WTC11 (cell line): ENCODE results near the gene TUBB8. TPM values are rescaled to one million over a fixed set of nuclear protein-coding genes. Genes with fewer than 3 reads are reported as not detected.
A peak's percentile ranks its signal among the peaks of the same experiment; 100 is the strongest.

ENCODE experiments used
- ATAC-seq: fragments of 200-7000 bp; cut with Tn5 transposase; 2 replicates; pipeline ENCODE4 v1.10.0; 2021; ENCODE audit warnings: mild to moderate bottlenecking, moderate library complexity
- CTCF ChIA-PET: fragments of 300-600 bp; sonication (Branson Sonifier 250); formaldehyde crosslinking; loops from one replicate; lab custom pipeline; 2021; ENCODE audit warnings: antibody characterized with exemption; lab: Charles Lee
- POLR2A ChIA-PET: fragments of 350-600 bp; sonication (Branson Sonifier 250); formaldehyde crosslinking; loops from one replicate; lab custom pipeline; 2021; ENCODE audit warnings: antibody characterized with exemption; lab: Charles Lee
- DNase-seq: peaks from one replicate; pipeline ENCODE4 v3.0.0; 2021; ENCODE audit warnings: low spot score
- H3K27ac Mint-ChIP-seq: 2 replicates; pipeline ENCODE4 v1.8.0; 2021; ENCODE audit warnings: mixed read lengths
- H3K27me3 Mint-ChIP-seq: 2 replicates; pipeline ENCODE4 v1.8.0; 2021; ENCODE audit warnings: low read depth, mild to moderate bottlenecking, moderate library complexity, mixed read lengths
- H3K36me3 Mint-ChIP-seq: 2 replicates; pipeline ENCODE4 v1.8.0; 2021; ENCODE audit warnings: mixed read lengths
- H3K4me1 Mint-ChIP-seq: 2 replicates; pipeline ENCODE4 v1.8.0; 2022; ENCODE audit warnings: mixed read lengths
- H3K4me3 Mint-ChIP-seq: 2 replicates; pipeline ENCODE4 v1.8.0; 2021; ENCODE audit warnings: mild to moderate bottlenecking, moderate library complexity, mixed read lengths
- H3K9me3 Mint-ChIP-seq: 2 replicates; pipeline ENCODE4 v1.8.0; 2021; ENCODE audit warnings: mixed read lengths
- AR ChIP-seq: fragments of 250-450 bp; sonication (Bioruptor Pico); IDR thresholded peaks from 2 replicates; pipeline ENCODE4 v1.9.0; 2021; ENCODE audit warnings: mild to moderate bottlenecking
- CTCF ChIP-seq: fragments of 200-600 bp; IDR thresholded peaks from 2 replicates; pipeline ENCODE4 v1.8.0; 2022; ENCODE audit warnings: antibody characterized with exemption
- E2F1 ChIP-seq: sonication (generic); formaldehyde crosslinking; IDR thresholded peaks from 2 replicates; pipeline ENCODE4 v1.8.0; 2022; ENCODE audit warnings: mild to moderate bottlenecking, missing genetic modification reagents
- ELF4 ChIP-seq: sonication (generic); formaldehyde crosslinking; IDR thresholded peaks from 2 replicates; pipeline ENCODE4 v1.8.1; 2022; ENCODE audit warnings: low read depth, mild to moderate bottlenecking, moderate library complexity, missing genetic modification reagents
- ERG ChIP-seq: fragments of 250-450 bp; sonication (Bioruptor Pico); IDR thresholded peaks from 2 replicates; pipeline ENCODE4 v1.8.0; 2021; ENCODE audit warnings: mild to moderate bottlenecking
- FOXK1 ChIP-seq: sonication (generic); formaldehyde crosslinking; IDR thresholded peaks from 2 replicates; pipeline ENCODE4 v1.8.0; 2022; ENCODE audit warnings: mild to moderate bottlenecking, moderate library complexity, missing genetic modification reagents
- MXD4 ChIP-seq: fragments of 250-450 bp; sonication (Bioruptor Pico); IDR thresholded peaks from 2 replicates; pipeline ENCODE4 v1.8.0; 2021; ENCODE audit warnings: mild to moderate bottlenecking, moderate library complexity, borderline replicate concordance
- NFYB ChIP-seq: sonication (generic); formaldehyde crosslinking; conservative IDR thresholded peaks from 2 replicates; pipeline ENCODE4 v1.8.0; 2022; ENCODE audit warnings: low read depth, missing genetic modification reagents
- PREB ChIP-seq: sonication (generic); formaldehyde crosslinking; IDR thresholded peaks from 2 replicates; pipeline ENCODE4 v1.8.1; 2022; ENCODE audit warnings: mild to moderate bottlenecking, missing genetic modification reagents, moderate library complexity, borderline replicate concordance
- RELA ChIP-seq: sonication (generic); formaldehyde crosslinking; IDR thresholded peaks from 2 replicates; pipeline ENCODE4 v1.8.1; 2022; ENCODE audit warnings: missing genetic modification reagents, mild to moderate bottlenecking, borderline replicate concordance
- SP1 ChIP-seq: sonication (generic); formaldehyde crosslinking; conservative IDR thresholded peaks from 2 replicates; pipeline ENCODE4 v1.8.1; 2022; ENCODE audit warnings: missing genetic modification reagents
- TEAD4 ChIP-seq: sonication (generic); formaldehyde crosslinking; IDR thresholded peaks from 2 replicates; pipeline ENCODE4 v1.8.0; 2022; ENCODE audit warnings: mild to moderate bottlenecking, missing genetic modification reagents
- USF1 ChIP-seq: sonication (generic); formaldehyde crosslinking; IDR thresholded peaks from 2 replicates; pipeline ENCODE4 v1.8.0; 2022; ENCODE audit warnings: mild to moderate bottlenecking, missing genetic modification reagents
- ZNF121 ChIP-seq: sonication (generic); formaldehyde crosslinking; IDR thresholded peaks from 2 replicates; pipeline ENCODE4 v1.8.0; 2023; ENCODE audit warnings: missing genetic modification reagents
- ZNF138 ChIP-seq: sonication (generic); formaldehyde crosslinking; conservative IDR thresholded peaks from 2 replicates; pipeline ENCODE4 v1.8.1; 2022; ENCODE audit warnings: mild to moderate bottlenecking, moderate library complexity, missing genetic modification reagents
- ZNF219 ChIP-seq: sonication (generic); formaldehyde crosslinking; IDR thresholded peaks from 2 replicates; pipeline ENCODE4 v1.8.0; 2023; ENCODE audit warnings: missing genetic modification reagents, mild to moderate bottlenecking, borderline replicate concordance
- total RNA-seq: library from RNA; stranded (reverse); gene quantifications from 3 replicates; pipeline ENCODE4 v1.2.3, GENCODE V29; 2021

Gene TUBB8
- total RNA-seq, 1 experiment from 2014 or later, result 2.3 TPM

GRCh38 chr10:89248-89647, 40.2 kb upstream of the TUBB8 start:
- H3K27ac Mint-ChIP-seq, result no peak overlapping the region
- H3K27me3 Mint-ChIP-seq, result peaks cover 4% of the 10 kb centered on the region; the same call in 1 of the 2 replicates
- ChIA-PET POLR2A (no interaction called here), CTCF (no interaction called here)
- no peak overlapping the region for H3K4me3 Mint-ChIP-seq
- no peaks in the 10 kb centered on the region for H3K36me3 Mint-ChIP-seq
- no peak for TF ChIP-seq ERG (CRISPR knock-in tag)
- ATAC-seq (no peak), DNase-seq (no peak)
- peaks cover 2% of the 10 kb centered on the region for H3K9me3 Mint-ChIP-seq
- H3K4me1 Mint-ChIP-seq, result peaks cover 6% of the 10 kb centered on the region

GRCh38 chr10:88253-88652, 39.2 kb upstream of the TUBB8 start:
- Mint-ChIP-seq H3K36me3 (no peaks in the 10 kb centered on the region), H3K9me3 (no peaks in the 10 kb centered on the region), H3K4me3 (no peak overlapping the region), H3K27me3 (peaks cover 6% of the 10 kb centered on the region)
- POLR2A ChIA-PET, result no interaction called here
- TF ChIP-seq ELF4 (CRISPR knock-in tag), result no peak
- TF ChIP-seq ZNF121 (CRISPR knock-in tag), result peak; percentile 61; the same call in 1 of the 2 replicates
- no peak for TF ChIP-seq MXD4
- no peak for TF ChIP-seq SP1 (CRISPR knock-in tag)
- TF ChIP-seq, all 79 proteins: peak for 1
- Mint-ChIP-seq H3K27ac (no peak overlapping the region), H3K4me1 (peaks cover 6% of the 10 kb centered on the region)
- CTCF ChIA-PET, result no interaction called here
- ATAC-seq (peak; percentile 50), DNase-seq (no peak)

GRCh38 chr10:87177-88080, 38.3 kb upstream of the TUBB8 start:
- H3K4me1 Mint-ChIP-seq, result no peaks in the 10 kb centered on the region
- no peaks in the 10 kb centered on the region for H3K36me3 Mint-ChIP-seq
- CTCF ChIA-PET, result no interaction called here
- H3K27ac Mint-ChIP-seq, result no peak overlapping the region
- H3K9me3 Mint-ChIP-seq, result no peaks in the 10 kb centered on the region
- no peak for ATAC-seq
- peaks cover 6% of the 10 kb centered on the region for H3K27me3 Mint-ChIP-seq
- H3K4me3 Mint-ChIP-seq, result no peak overlapping the region
- no peak for DNase-seq
- TF ChIP-seq CTCF (no peak), MXD4 (no peak), USF1 (CRISPR knock-in tag) (no peak), AR (CRISPR knock-in tag) (no peak), E2F1 (CRISPR knock-in tag) (no peak), FOXK1 (CRISPR knock-in tag) (no peak), TEAD4 (CRISPR knock-in tag) (no peak), ZNF219 (no peak), RELA (CRISPR knock-in tag) (no peak), NFYB (CRISPR knock-in tag) (no peak), ZNF138 (CRISPR knock-in tag) (no peak), PREB (CRISPR knock-in tag) (no peak)
- TF ChIP-seq, all 79 proteins: peak for 0
- POLR2A ChIA-PET, result no interaction called here
